GM19193 (cell line): ENCODE measurements around the gene PRKAA2.

Source experiments
- POLR2A ChIP-seq: IDR thresholded peaks from 4 replicates; pipeline ENCODE4 v1.6.1; 2011; ENCODE audit not compliant: insufficient read depth, insufficient read length; ENCODE audit errors: extremely low read depth

Gene PRKAA2

GRCh38 chr1:56654126-56654923 lies 9.2 kb downstream of the PRKAA2 start:
- TF ChIP-seq POLR2A, result no peak

- TF ChIP-seq POLR2A, result no peak
Measured at GRCh38 chr1:56655991-56656613, 11.0 kb downstream of the PRKAA2 start.

- no peak for TF ChIP-seq POLR2A
Measured at GRCh38 chr1:56658254-56658653, 13.1 kb downstream of the PRKAA2 start.

- TF ChIP-seq POLR2A, result no peak
Measured at GRCh38 chr1:56660293-56660692, 15.2 kb downstream of the PRKAA2 start.

- TF ChIP-seq POLR2A, result no peak
Measured at GRCh38 chr1:56663846-56664245, 18.7 kb downstream of the PRKAA2 start.

GRCh38 chr1:56665384-56665783 lies 20.3 kb downstream of the PRKAA2 start:
- TF ChIP-seq POLR2A, result no peak

- TF ChIP-seq POLR2A, result no peak
Measured at GRCh38 chr1:56666112-56666608, 21.0 kb downstream of the PRKAA2 start.

GRCh38 chr1:56670350-56670749 lies 25.2 kb downstream of the PRKAA2 start:
- TF ChIP-seq POLR2A, result no peak

GRCh38 chr1:56671085-56671484 lies 26.0 kb downstream of the PRKAA2 start:
- TF ChIP-seq POLR2A, result no peak

- TF ChIP-seq POLR2A, result no peak
Measured at GRCh38 chr1:56671542-56671941, 26.4 kb downstream of the PRKAA2 start.

- no peak for TF ChIP-seq POLR2A
Measured at GRCh38 chr1:56672579-56672978, 27.5 kb downstream of the PRKAA2 start.

GRCh38 chr1:56675763-56676162 lies 30.6 kb downstream of the PRKAA2 start:
- TF ChIP-seq POLR2A, result no peak

- no peak for TF ChIP-seq POLR2A
Measured at GRCh38 chr1:56676571-56677035, 31.5 kb downstream of the PRKAA2 start.

GRCh38 chr1:56683569-56683968 lies 38.5 kb downstream of the PRKAA2 start:
- no peak for TF ChIP-seq POLR2A

- no peak for TF ChIP-seq POLR2A
Measured at GRCh38 chr1:56686169-56686568, 41.1 kb downstream of the PRKAA2 start.

GRCh38 chr1:56688522-56689026 lies 43.5 kb downstream of the PRKAA2 start:
- TF ChIP-seq POLR2A, result no peak
